GM11168 (cell line): ENCODE measurements around the gene ROBO2.

Experiments
- in situ Hi-C: fragments of 300-500 bp; cut with MboI; formaldehyde crosslinking; loops from one replicate; pipeline ENCODE4 v1.12.0; 2022; ENCODE audit warnings: low sequenced_read_pairs; ENCODE audit not compliant: unreplicated experiment

The ROBO2 gene

GRCh38 chr3:77605865-77606264, 566.0 kb downstream of the ROBO2 start:
- in situ Hi-C loops = no loop called here

- in situ Hi-C loops = no loop called here
These were observed 566.5 kb downstream of the ROBO2 start for GRCh38 chr3:77606372-77606771.

- in situ Hi-C loops = no loop called here
These were observed 578.8 kb downstream of the ROBO2 start for GRCh38 chr3:77618686-77619085.

- in situ Hi-C loops = no loop called here
These were observed 580.1 kb downstream of the ROBO2 start for GRCh38 chr3:77620009-77620408.

- in situ Hi-C loops = no loop called here
These were observed 583.6 kb downstream of the ROBO2 start for GRCh38 chr3:77623500-77623899.

GRCh38 chr3:77626157-77626556, 586.3 kb downstream of the ROBO2 start:
- in situ Hi-C loops = no loop called here

- in situ Hi-C loops = no loop called here
These were observed 608.3 kb downstream of the ROBO2 start for GRCh38 chr3:77648214-77648613.

GRCh38 chr3:77648664-77649063, 608.8 kb downstream of the ROBO2 start:
- in situ Hi-C loops = no loop called here

GRCh38 chr3:77652624-77653023, 612.7 kb downstream of the ROBO2 start:
- in situ Hi-C loops = no loop called here

- in situ Hi-C loops = no loop called here
These were observed 615.5 kb downstream of the ROBO2 start for GRCh38 chr3:77655396-77655795.

GRCh38 chr3:77660718-77661117, 620.8 kb downstream of the ROBO2 start:
- in situ Hi-C loops = no loop called here

- in situ Hi-C loops = no loop called here
These were observed 628.0 kb downstream of the ROBO2 start for GRCh38 chr3:77667901-77668300.

- in situ Hi-C loops = no loop called here
These were observed 628.5 kb downstream of the ROBO2 start for GRCh38 chr3:77668376-77668775.

- in situ Hi-C loops = no loop called here
These were observed 632.1 kb downstream of the ROBO2 start for GRCh38 chr3:77672016-77672415.

- in situ Hi-C loops = no loop called here
These were observed 642.3 kb downstream of the ROBO2 start for GRCh38 chr3:77682162-77682561.

GRCh38 chr3:77684115-77684514, 644.2 kb downstream of the ROBO2 start:
- in situ Hi-C loops = no loop called here

- in situ Hi-C loops = no loop called here
These were observed 645.8 kb downstream of the ROBO2 start for GRCh38 chr3:77685713-77686112.

- in situ Hi-C loops = no loop called here
These were observed 646.7 kb downstream of the ROBO2 start for GRCh38 chr3:77686560-77686959.

- in situ Hi-C loops = no loop called here
These were observed 647.6 kb downstream of the ROBO2 start for GRCh38 chr3:77687545-77687944.

- in situ Hi-C loops = no loop called here
These were observed 650.5 kb downstream of the ROBO2 start for GRCh38 chr3:77690284-77690845.

GRCh38 chr3:77693147-77693546, 653.2 kb downstream of the ROBO2 start:
- in situ Hi-C loops = no loop called here

- in situ Hi-C loops = no loop called here
These were observed 659.3 kb downstream of the ROBO2 start for GRCh38 chr3:77699125-77699691.
